Measurements from ENCODE around the gene PLXNA2. TPM values are rescaled to one million over a fixed set of nuclear protein-coding genes. Genes with fewer than 3 reads are reported as not detected.

The PLXNA2 gene
- total and polyA plus RNA-seq, 2 donors (not counting 1 experiment from before 2014, with no cell fraction given): 0.31 to 1.2 TPM

GRCh38 chr1:208052135-208052534 is 192.0 kb downstream of the PLXNA2 start:
- ATAC-seq (ENCODE audit: low read depth): no peak
- Histone ChIP-seq H3K27me3 (replicated peaks in 1 of 4; ENCODE audit: control extremely low read depth in 1 of 4, control insufficient read depth in 3 of 4, insufficient read depth in 4 of 4, low read length in 3 of 4) (no peaks in the 10 kb centered on the region), H3K4me3 (ENCODE audit: control extremely low read depth in 1 of 5, extremely low read depth in 1 of 5, insufficient read depth in 1 of 5, low read depth in 2 of 5, low read length in 4 of 5) (no peak overlapping the region), H4K20me1 (ENCODE audit: control insufficient read depth, insufficient read depth, low read length, poor library complexity, severe bottlenecking) (no peaks in the 10 kb centered on the region), H3K36me3 (replicated peaks in 1 of 2; ENCODE audit: control extremely low read depth in 1 of 2, control insufficient read depth in 1 of 2, extremely low read depth in 1 of 2, insufficient read depth in 2 of 2, low read length in 1 of 2) (no peaks in the 10 kb centered on the region), H3K27ac (ENCODE audit: low read length in 2 of 2) (no peak overlapping the region), H3K4me2 (replicated peaks; ENCODE audit: low read depth, low read length, poor library complexity, severe bottlenecking) (no peak overlapping the region), H3K9me3 (ENCODE audit: control extremely low read depth in 1 of 3, control insufficient read depth in 2 of 3, insufficient read depth in 1 of 3, low read length in 2 of 3) (no peaks in the 10 kb centered on the region), H3K79me2 (ENCODE audit: control insufficient read depth, insufficient read depth, low read length) (no peaks in the 10 kb centered on the region), H3K9ac (ENCODE audit: low read length) (no peak overlapping the region), H2AFZ (ENCODE audit: insufficient read depth, low read depth, low read length, poor library complexity, severe bottlenecking) (no peak overlapping the region), H3K4me1 (ENCODE audit: control insufficient read depth in 2 of 2, insufficient read depth in 2 of 2, low read length in 2 of 2) (no peaks in the 10 kb centered on the region)
- Mint-ChIP-seq H3K9me3 (ENCODE audit: insufficient read depth) (no peaks in the 10 kb centered on the region), H3K4me3 (no peak overlapping the region), H3K27me3 (peaks cover 17% of the 10 kb centered on the region), H3K4me1 (no peaks in the 10 kb centered on the region), H3K27ac (no peak overlapping the region)
- 91% methylated on average over 8 of the region's 8 CpGs for WGBS (ENCODE audit: insufficient coverage)
- TF ChIP-seq CTCF (IDR thresholded peaks at IDR 0.05) (no peak), EZH2 (IDR thresholded peaks at IDR 0.05; ENCODE audit: borderline replicate concordance, insufficient read depth, low read depth, low read length, poor library complexity, severe bottlenecking) (no peak)
- DNase-seq: no peak
- POLR2A ChIA-PET: no interaction called here
- CTCF ChIA-PET: no interaction called here
- intact Hi-C loops (cut with micrococcal nuclease): no loop called here

- H3K9ac ChIP-seq (ENCODE audit: low read length): no peak overlapping the region
- H2AFZ ChIP-seq (ENCODE audit: insufficient read depth, low read depth, low read length, poor library complexity, severe bottlenecking): no peak overlapping the region
- Mint-ChIP-seq H3K4me1 (no peaks in the 10 kb centered on the region), H3K27me3 (peaks cover 17% of the 10 kb centered on the region), H3K27ac (no peak overlapping the region), H3K9me3 (ENCODE audit: insufficient read depth) (no peaks in the 10 kb centered on the region), H3K4me3 (no peak overlapping the region)
- no peak overlapping the region for H3K4me2 ChIP-seq (replicated peaks; ENCODE audit: low read depth, low read length, poor library complexity, severe bottlenecking)
- WGBS (ENCODE audit: insufficient coverage): no CpG with 5 or more reads among the region's 3 CpGs
- no peak overlapping the region for H3K4me3 ChIP-seq (ENCODE audit: control extremely low read depth in 1 of 5, extremely low read depth in 1 of 5, insufficient read depth in 1 of 5, low read depth in 2 of 5, low read length in 4 of 5)
- no peaks in the 10 kb centered on the region for H3K9me3 ChIP-seq (ENCODE audit: control extremely low read depth in 1 of 3, control insufficient read depth in 2 of 3, insufficient read depth in 1 of 3, low read length in 2 of 3)
- intact Hi-C loops (cut with micrococcal nuclease): no loop called here
- CTCF ChIA-PET: no interaction called here
- no peak overlapping the region for H3K27ac ChIP-seq (ENCODE audit: low read length in 2 of 2)
- H4K20me1 ChIP-seq (ENCODE audit: control insufficient read depth, insufficient read depth, low read length, poor library complexity, severe bottlenecking): no peaks in the 10 kb centered on the region
- POLR2A ChIA-PET: no interaction called here
- no peaks in the 10 kb centered on the region for H3K36me3 ChIP-seq (replicated peaks in 1 of 2; ENCODE audit: control extremely low read depth in 1 of 2, control insufficient read depth in 1 of 2, extremely low read depth in 1 of 2, insufficient read depth in 2 of 2, low read length in 1 of 2)
- DNase-seq: no peak
- no peak for TF ChIP-seq EZH2 (IDR thresholded peaks at IDR 0.05; ENCODE audit: borderline replicate concordance, insufficient read depth, low read depth, low read length, poor library complexity, severe bottlenecking)
- TF ChIP-seq CTCF (IDR thresholded peaks at IDR 0.05): no peak
- H3K4me1 ChIP-seq (ENCODE audit: control insufficient read depth in 2 of 2, insufficient read depth in 2 of 2, low read length in 2 of 2): no peaks in the 10 kb centered on the region
- no peaks in the 10 kb centered on the region for H3K79me2 ChIP-seq (ENCODE audit: control insufficient read depth, insufficient read depth, low read length)
- no peak for ATAC-seq (ENCODE audit: low read depth)
- H3K27me3 ChIP-seq (replicated peaks in 1 of 4; ENCODE audit: control extremely low read depth in 1 of 4, control insufficient read depth in 3 of 4, insufficient read depth in 4 of 4, low read length in 3 of 4): no peaks in the 10 kb centered on the region
Observed at GRCh38 chr1:208051651-208052050, 192.5 kb downstream of the PLXNA2 start.
